HepG2 (cell line): ENCODE measurements around the gene IVD. TPM values are rescaled to one million over a fixed set of nuclear protein-coding genes. Genes with fewer than 3 reads are reported as not detected.

Experiments
- ASH2L ChIP-seq: fragments of 300-600, 200-600 bp; sonication (generic); IDR thresholded peaks from 2 replicates; pipeline ENCODE4 v1.7.0; 2017; ENCODE audit warnings: low read depth, mild to moderate bottlenecking, moderate library complexity, mixed read lengths, low read length; ENCODE audit not compliant: insufficient read length
- ATF2 ChIP-seq: sonication (generic); formaldehyde crosslinking; IDR thresholded peaks from 2 replicates; pipeline ENCODE4 v1.4.0; 2020; ENCODE audit warnings: missing genetic modification reagents
- ERF ChIP-seq: IDR thresholded peaks from 2 replicates; pipeline ENCODE4 v1.6.1; 2018; ENCODE audit warnings: missing biosample characterization, missing genetic modification reagents
- MAZ ChIP-seq, 2 experiments: sonication (generic) in 1 of 2; formaldehyde crosslinking in 1 of 2; IDR thresholded peaks; 2 replicates each; pipeline versions ENCODE4 v1.5.0 to v1.6.1; 2012 to 2020; ENCODE audit warnings: low read depth in 2 of 2, mild to moderate bottlenecking in 2 of 2, borderline replicate concordance in 1 of 2, improper control_type of control experiment in 1 of 2, low read length in 1 of 2, missing genetic modification reagents in 1 of 2, moderate library complexity in 1 of 2
- PBX2 ChIP-seq: IDR thresholded peaks from 2 replicates; pipeline ENCODE4 v1.6.1; 2016; ENCODE audit warnings: control low read depth
- SMAD1 ChIP-seq: sonication (generic); formaldehyde crosslinking; IDR thresholded peaks from 2 replicates; pipeline ENCODE4 v1.4.0; 2020; ENCODE audit warnings: missing genetic modification reagents, low read depth, mild to moderate bottlenecking, borderline replicate concordance
- SNAPC5 ChIP-seq: sonication (generic); formaldehyde crosslinking; IDR thresholded peaks from 2 replicates; pipeline ENCODE4 v1.8.1; 2023; ENCODE audit warnings: mild to moderate bottlenecking, missing genetic modification reagents, borderline replicate concordance
- TGIF2 ChIP-seq: IDR thresholded peaks from 2 replicates; pipeline ENCODE4 v1.6.1; 2016; ENCODE audit warnings: control low read depth, missing compliant biosample characterization
- ZNF18 ChIP-seq: sonication (generic); formaldehyde crosslinking; IDR thresholded peaks from 2 replicates; pipeline ENCODE4 v1.8.0; 2022; ENCODE audit warnings: mild to moderate bottlenecking, missing genetic modification reagents; ENCODE audit not compliant: insufficient replicate concordance
- ZNF407 ChIP-seq: sonication (generic); formaldehyde crosslinking; IDR thresholded peaks from one replicate; pipeline ENCODE4 v1.5.1; 2020; ENCODE audit warnings: mild to moderate bottlenecking, missing genetic modification reagents; ENCODE audit errors: not compliant biosample characterization
- ZNF446 ChIP-seq: sonication (generic); formaldehyde crosslinking; IDR thresholded peaks from 2 replicates; pipeline ENCODE4 v1.5.0; 2020; ENCODE audit warnings: mild to moderate bottlenecking, missing genetic modification reagents
- ZNF788 ChIP-seq: sonication (generic); formaldehyde crosslinking; IDR thresholded peaks from 2 replicates; pipeline ENCODE4 v1.5.0; 2020; ENCODE audit warnings: mild to moderate bottlenecking, missing genetic modification reagents, borderline replicate concordance
- polyA plus RNA-seq, 8 experiments: library from polyadenylated mRNA; depleted of rRNA in 3 of 8; stranded (reverse) in 7 of 8; unstranded in 1 of 8; fragments of >200 nt; fragmentation: Illumina TruSeq in 4 of 8; extraction: Trizol in 4 of 8; gene quantifications; 2 replicates each; pipeline versions ENCODE4 v1.2.1 to v1.2.3, GENCODE V29; 2011 to 2016; ENCODE audit warnings: low read depth in 4 of 8, missing spikeins in 1 of 8, mixed read lengths in 1 of 8; ENCODE audit not compliant: insufficient read depth in 1 of 8
- total RNA-seq, 5 experiments: library from RNA; depleted of rRNA; stranded (reverse); fragments of >200 nt; fragmentation: Illumina TruSeq; extraction: Trizol; gene quantifications; 2 replicates each; pipeline ENCODE4 v1.2.3, GENCODE V29; 2016; ENCODE audit warnings: low read depth in 1 of 5

Gene IVD
- total and polyA plus RNA-seq, 2 of the 13 experiments (the other 11 are each of a cell fraction or from before 2014, with no cell fraction given) = 48.0 to 53.9 TPM

GRCh38 chr15:40405501-40406381 is at the start of gene IVD (continued):
- TF ChIP-seq ZNF788 (CRISPR knock-in tag) (peak; percentile 25; the same call in 1 of the 2 replicates), SNAPC5 (CRISPR knock-in tag) (0 out of 2 replicates have a peak, but pooled peaks have one; percentile 2), SMAD1 (CRISPR knock-in tag) (0 out of 2 replicates have a peak, but pooled peaks have one; percentile 71), ZNF18 (CRISPR knock-in tag) (peak; percentile 63), ERF (peak; percentile 63), ZNF407 (CRISPR knock-in tag) (peak; percentile 63), TGIF2 (CRISPR knock-in tag) (peak; percentile 32; the same call in 1 of the 2 replicates), PBX2 (CRISPR knock-in tag) (peak; percentile 90), ZNF446 (0 out of 2 replicates have a peak, but pooled peaks have one; percentile 74), ATF2 (peak; percentile 40; the same call in 1 of the 2 replicates), MAZ (IDR thresholded peaks at IDR 0.05; ENCODE audit: borderline replicate concordance, low read depth, low read length) (no peak), MAZ (CRISPR knock-in tag; IDR thresholded peaks at IDR 0.05; ENCODE audit: low read depth) (peak; percentile 33; the same call in 1 of the 2 replicates), ASH2L (peak; percentile 77)
